GM12873 (cell line): Measurements from ENCODE around the gene TCOF1.

ENCODE experiments used
- TF ChIP-seq, protein P1 (sequence below): IDR thresholded peaks from 2 replicates; pipeline ENCODE4 v1.5.1; 2012; ENCODE audit warnings: low read depth, mild to moderate bottlenecking, moderate library complexity, low read length, control low read depth; ENCODE audit not compliant: insufficient read depth; ENCODE audit errors: missing control alignments

Gene TCOF1

DNA sequence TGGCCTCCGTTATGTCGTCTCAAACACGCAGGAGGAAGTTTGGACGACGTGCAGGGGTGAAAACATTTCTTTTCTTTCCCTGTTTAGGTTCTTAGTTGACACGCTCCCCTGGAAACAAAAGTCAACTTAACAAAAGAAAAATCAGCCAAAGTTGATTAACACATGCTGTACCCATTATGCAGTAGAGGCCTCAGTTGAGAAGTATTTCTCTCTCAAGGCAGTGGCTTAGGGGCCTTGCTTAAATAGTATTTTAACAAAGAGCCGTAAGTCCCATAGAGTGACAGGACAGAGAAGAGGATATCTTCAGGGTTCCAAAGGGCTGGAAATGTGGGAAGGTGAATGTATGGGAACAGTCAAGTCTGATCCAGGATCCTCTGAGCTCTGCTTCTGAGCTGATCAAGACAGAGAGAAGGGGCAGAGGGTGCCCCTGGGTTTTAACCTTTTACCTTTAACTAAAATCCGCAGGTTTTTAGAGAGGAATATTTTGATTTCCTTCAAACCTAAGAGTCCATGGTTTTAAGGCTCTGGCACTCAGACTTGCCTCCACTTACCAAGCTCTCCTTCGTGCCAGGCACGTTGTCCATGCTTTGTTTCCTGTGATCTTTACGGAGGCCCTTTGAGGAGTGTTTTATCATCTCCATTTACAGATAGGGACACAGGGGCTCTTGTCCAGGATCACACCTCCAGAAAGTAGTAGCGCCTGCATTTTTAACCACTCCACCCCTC, 55.8 kb downstream of the TCOF1 start:
- TF ChIP-seq, protein P1, sequence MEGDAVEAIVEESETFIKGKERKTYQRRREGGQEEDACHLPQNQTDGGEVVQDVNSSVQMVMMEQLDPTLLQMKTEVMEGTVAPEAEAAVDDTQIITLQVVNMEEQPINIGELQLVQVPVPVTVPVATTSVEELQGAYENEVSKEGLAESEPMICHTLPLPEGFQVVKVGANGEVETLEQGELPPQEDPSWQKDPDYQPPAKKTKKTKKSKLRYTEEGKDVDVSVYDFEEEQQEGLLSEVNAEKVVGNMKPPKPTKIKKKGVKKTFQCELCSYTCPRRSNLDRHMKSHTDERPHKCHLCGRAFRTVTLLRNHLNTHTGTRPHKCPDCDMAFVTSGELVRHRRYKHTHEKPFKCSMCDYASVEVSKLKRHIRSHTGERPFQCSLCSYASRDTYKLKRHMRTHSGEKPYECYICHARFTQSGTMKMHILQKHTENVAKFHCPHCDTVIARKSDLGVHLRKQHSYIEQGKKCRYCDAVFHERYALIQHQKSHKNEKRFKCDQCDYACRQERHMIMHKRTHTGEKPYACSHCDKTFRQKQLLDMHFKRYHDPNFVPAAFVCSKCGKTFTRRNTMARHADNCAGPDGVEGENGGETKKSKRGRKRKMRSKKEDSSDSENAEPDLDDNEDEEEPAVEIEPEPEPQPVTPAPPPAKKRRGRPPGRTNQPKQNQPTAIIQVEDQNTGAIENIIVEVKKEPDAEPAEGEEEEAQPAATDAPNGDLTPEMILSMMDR: no peak

GRCh38 chr5:150419630-150420270, 62.3 kb downstream of the TCOF1 start:
- TF ChIP-seq, protein P1: no peak

DNA sequence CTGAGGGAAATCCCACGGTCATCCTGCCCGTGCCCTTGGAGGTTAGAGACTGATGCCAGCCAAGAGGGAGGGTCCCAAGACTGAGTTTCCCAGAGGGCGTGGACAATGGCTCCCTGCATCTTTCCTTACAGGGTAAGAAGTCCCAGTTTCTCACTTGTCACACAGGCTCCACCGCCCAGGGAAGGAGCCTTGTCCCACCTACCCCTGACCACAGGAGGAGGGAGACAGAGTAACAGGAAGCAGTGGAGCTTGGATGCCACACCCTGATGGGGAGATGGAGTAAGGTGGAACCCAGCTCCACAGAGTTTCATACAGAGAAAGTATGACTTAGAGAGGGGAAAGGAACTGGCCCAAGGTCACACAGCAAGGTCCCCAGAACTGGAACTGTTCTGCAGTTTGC, 64.6 kb downstream of the TCOF1 start:
- TF ChIP-seq, protein P1: no peak

DNA sequence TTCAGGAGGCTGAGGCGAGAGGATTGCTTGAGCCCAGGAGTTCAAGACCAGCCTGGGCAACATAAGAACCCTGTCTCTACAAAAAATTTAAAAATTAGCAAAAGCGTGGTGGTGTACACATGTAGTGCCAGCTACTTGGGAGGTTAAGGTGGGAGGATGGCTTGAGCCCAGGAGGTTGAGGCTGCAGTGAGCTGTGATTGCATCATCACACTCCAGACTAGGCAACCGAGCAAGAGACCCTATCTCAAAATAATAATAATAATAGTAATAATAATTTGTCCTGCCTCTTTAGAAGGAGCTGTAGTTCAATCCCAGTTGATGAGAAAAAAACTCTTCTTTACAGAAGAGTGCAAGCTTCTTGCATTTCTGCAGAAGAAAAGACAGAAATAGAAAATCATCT, 65.3 kb downstream of the TCOF1 start:
- TF ChIP-seq, protein P1: no peak

DNA sequence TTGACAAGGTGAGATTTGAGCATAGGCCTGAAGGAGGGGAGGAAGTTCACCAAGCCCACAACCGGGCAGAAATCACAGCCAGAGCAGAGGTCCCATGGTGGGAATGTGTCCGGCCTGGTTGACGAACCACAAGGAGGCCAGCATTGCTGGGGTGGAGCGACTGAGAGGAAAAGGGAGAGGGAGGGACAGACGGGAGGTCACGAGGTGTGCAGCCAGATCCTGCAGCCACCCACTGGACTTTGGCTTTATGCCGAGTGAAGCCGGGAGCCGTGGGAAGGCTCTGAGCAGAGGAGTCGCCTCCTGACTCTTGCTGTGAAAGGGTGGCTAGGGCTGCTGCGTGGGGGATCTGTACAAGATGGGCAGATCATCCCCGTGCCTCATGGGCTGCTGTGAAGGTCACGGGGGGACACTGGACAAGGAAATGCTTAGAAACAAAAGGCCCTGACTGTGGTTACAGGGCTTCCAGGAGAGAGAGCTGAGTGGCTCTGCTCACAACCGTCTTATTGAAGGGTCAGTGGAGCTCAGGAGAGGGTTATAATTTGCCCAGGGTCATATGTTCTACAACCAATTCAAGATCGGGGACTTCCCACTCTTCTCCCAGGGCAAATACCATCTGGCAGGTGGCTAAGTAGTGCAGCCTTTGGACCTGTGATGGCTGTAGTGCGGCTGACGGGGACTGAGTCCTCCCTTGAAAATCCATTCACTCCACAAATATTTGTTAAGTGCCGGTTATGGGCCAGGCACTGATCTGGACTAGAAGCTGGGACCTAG, 70.8 kb downstream of the TCOF1 start:
- TF ChIP-seq, protein P1: no peak

- TF ChIP-seq, protein P1: no peak
These were observed 71.5 kb downstream of the TCOF1 start for GRCh38 chr5:150428978-150429377.

DNA sequence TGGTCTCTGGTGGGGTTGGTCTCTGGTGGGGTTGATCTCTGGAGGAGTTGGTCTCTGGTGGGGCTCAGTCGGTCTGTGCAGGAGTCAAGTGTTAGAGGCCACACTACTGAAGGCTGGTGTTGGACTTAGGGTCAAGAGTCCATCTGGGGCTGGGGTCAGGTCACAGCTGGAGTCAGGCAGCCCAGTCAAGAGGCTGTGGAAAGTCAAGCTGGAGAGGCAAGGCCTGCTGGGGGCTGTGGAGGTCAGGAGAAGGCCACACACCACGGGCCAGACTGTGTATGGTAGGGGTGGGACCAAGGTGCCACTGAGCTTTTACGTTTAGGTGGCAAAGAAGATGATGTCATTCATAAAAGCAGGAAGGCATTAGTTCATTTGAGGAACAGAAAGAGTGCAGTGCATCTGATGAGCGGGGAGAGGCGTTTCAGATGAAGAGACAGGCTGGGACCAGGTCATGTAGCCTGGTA, 71.9 kb downstream of the TCOF1 start:
- TF ChIP-seq, protein P1: no peak
